Esophagus squamous epithelium (tissue), 5 donors: Measurements from ENCODE around the gene WDR1. TPM values are rescaled to one million over a fixed set of nuclear protein-coding genes. Genes with fewer than 3 reads are reported as not detected.

Experiments
- DNase-seq: peaks from one replicate; lab custom pipeline; 2025; lab: John Stamatoyannopoulos, UW
- H3K27ac ChIP-seq, 4 donors: fragments of 200-600 bp; sonication (generic); one replicate each; pipeline ENCODE4 v1.5.1; 2016 to 2019; ENCODE audit warnings: mild to moderate bottlenecking in 1 of 4
- H3K27me3 ChIP-seq, 4 donors: fragments of 200-600 bp; sonication (generic); 1 replicate in 3 of 4; 2 replicates in 1 of 4; pipeline versions ENCODE4 v1.5.1 to v1.6.0; 2017 to 2021; ENCODE audit warnings: antibody characterized with exemption in 1 of 4
- H3K36me3 ChIP-seq, 3 donors: fragments of 200-600 bp; sonication (generic); one replicate each; pipeline ENCODE4 v1.5.1; 2016 to 2019
- H3K4me1 ChIP-seq, 3 donors: fragments of 200-600 bp; sonication (generic); one replicate each; pipeline ENCODE4 v1.5.1; 2017 to 2019
- H3K4me3 ChIP-seq, 4 donors: fragments of 200-600 bp; sonication (generic); 1 replicate in 3 of 4; 2 replicates in 1 of 4; pipeline ENCODE4 v1.5.1; 2016 to 2019; ENCODE audit warnings: mild to moderate bottlenecking in 2 of 4, moderate library complexity in 1 of 4
- H3K9me3 ChIP-seq, 3 donors: fragments of 200-600 bp; sonication (generic); one replicate each; pipeline ENCODE4 v1.5.1; 2016 to 2019
- POLR2A ChIP-seq, 4 donors: fragments of 450-650 bp; IDR thresholded peaks; one replicate each; pipeline ENCODE4 v1.6.1; 2017; ENCODE audit warnings: antibody characterized with exemption in 4 of 4, mild to moderate bottlenecking in 4 of 4, moderate library complexity in 3 of 4
- WGBS, 2 donors: methylation state at CpG; one replicate each; pipeline ENCODE4 v1.1.5; 2018; 5-methylcytosine and 5-hydroxymethylcytosine counted together
- intact Hi-C: fragments of 100-400 bp; cut with DNase I; formaldehyde crosslinking; loops from one replicate; pipeline ENCODE4 v1.15.0; 2022
- total RNA-seq, 4 donors: library from RNA; depleted of rRNA; stranded (reverse); fragments of >200 nt; gene quantifications; one replicate each; pipeline ENCODE4 v1.1.0, GENCODE V29; 2016
- TF ChIP-seq, protein P1 (sequence below), 6 experiments: fragments of 450-650 bp in 4 of 6; fragments of 200-600 bp in 2 of 6; sonication (generic) in 2 of 6; IDR thresholded peaks; one replicate each; pipeline ENCODE4 v1.5.1; 2016 to 2019; ENCODE audit warnings: antibody characterized with exemption in 6 of 6, mild to moderate bottlenecking in 4 of 6, moderate library complexity in 4 of 6
- donor health status: DM: yes; HTN: yes; CAD: no.

The WDR1 gene
- total RNA-seq, 4 donors from 2014 or later = 131 to 203 (median 171) TPM

DNA sequence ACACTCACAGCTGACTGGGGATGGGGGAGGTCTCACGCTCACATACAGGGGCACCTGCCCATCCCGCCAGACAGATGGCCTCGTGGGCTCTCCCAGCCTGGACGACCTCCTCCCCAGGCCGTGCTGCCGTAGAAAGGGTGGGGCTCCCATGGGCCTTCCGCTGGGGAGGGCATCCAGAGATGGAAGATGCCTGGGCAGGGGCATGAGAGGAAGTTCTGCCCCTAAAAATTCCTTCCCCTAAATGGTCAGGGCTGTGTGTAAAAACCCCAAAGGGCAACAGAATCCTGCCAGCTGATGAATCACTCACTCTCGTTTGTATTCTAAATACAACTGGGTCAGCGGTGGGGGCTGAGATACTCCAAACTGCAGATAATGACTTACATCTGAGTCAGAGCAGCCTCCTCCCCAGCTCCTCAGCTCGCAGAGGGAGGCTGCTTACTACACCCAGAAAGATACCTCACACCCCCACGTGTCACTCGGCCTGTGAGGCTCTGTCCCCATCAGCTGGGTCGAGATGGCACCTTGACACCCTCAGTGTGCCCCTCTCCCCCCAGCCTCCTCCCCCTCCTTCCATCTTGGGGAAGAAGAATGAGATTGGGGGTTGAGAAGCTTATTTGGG lies 10.1 kb downstream of the WDR1 start:
- Histone ChIP-seq H3K36me3 (peaks cover 5 to 61% (median 8%) of the 10 kb centered on the region in 3 donors), H3K4me1 (peaks cover 85 to 100% (median 96%) of the 10 kb centered on the region in 3 donors)
- 0 to 11% methylated on average over 1 to 7 of the region's 13 CpGs for WGBS, 2 donors

DNA sequence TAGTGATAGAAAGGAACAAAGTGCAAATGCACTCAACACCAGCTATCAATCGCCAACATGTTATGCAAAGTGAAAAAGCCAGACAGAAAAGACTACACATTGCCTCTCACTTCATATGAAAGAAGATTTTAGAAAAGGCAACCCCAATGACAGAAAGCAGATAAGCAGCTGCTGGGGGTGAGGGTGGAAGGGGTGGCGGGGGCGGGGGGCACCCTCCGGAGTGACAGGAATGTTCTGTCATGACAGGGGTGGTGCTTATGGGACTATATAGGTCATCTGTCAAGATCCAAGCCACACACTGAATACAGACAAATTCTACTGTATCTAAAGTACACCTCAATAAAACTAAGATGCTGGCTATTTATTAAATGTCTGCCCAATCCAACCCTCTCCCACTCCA lies 10.7 kb downstream of the WDR1 start:
- intact Hi-C loops = no loop called here
- Histone ChIP-seq H3K27me3 (no peaks in the 10 kb centered on the region), H3K4me3 (peak overlapping the region in 2 of 4 donors; percentile 17 to 49), H3K36me3 (peaks cover 4 to 61% (median 8%) of the 10 kb centered on the region in 3 donors), H3K27ac (peak overlapping the region; percentile 69 to 93 (median 88)), H3K4me1 (peaks cover 86 to 100% (median 96%) of the 10 kb centered on the region in 3 donors), H3K9me3 (no peaks in the 10 kb centered on the region)
- no peak for DNase-seq
- no peak for TF ChIP-seq POLR2A (IDR thresholded peaks at IDR 0.05)
- TF ChIP-seq, protein P1, sequence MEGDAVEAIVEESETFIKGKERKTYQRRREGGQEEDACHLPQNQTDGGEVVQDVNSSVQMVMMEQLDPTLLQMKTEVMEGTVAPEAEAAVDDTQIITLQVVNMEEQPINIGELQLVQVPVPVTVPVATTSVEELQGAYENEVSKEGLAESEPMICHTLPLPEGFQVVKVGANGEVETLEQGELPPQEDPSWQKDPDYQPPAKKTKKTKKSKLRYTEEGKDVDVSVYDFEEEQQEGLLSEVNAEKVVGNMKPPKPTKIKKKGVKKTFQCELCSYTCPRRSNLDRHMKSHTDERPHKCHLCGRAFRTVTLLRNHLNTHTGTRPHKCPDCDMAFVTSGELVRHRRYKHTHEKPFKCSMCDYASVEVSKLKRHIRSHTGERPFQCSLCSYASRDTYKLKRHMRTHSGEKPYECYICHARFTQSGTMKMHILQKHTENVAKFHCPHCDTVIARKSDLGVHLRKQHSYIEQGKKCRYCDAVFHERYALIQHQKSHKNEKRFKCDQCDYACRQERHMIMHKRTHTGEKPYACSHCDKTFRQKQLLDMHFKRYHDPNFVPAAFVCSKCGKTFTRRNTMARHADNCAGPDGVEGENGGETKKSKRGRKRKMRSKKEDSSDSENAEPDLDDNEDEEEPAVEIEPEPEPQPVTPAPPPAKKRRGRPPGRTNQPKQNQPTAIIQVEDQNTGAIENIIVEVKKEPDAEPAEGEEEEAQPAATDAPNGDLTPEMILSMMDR (IDR thresholded peaks at IDR 0.05) = no peak
- WGBS, 2 donors = 78% methylated on average over 4 of the region's 4 CpGs

More for the DNA sequence above, 10.1 kb downstream of the WDR1 start:
- intact Hi-C loops = no loop called here
- no peaks in the 10 kb centered on the region for H3K27me3 ChIP-seq
- H3K9me3 ChIP-seq = no peaks in the 10 kb centered on the region
- peak overlapping the region in 2 of 4 donors; percentile 17 to 49 for H3K4me3 ChIP-seq
- no peak for DNase-seq
- peak overlapping the region; percentile 69 to 93 (median 88) for H3K27ac ChIP-seq
- TF ChIP-seq, protein P1 (IDR thresholded peaks at IDR 0.05) = no peak
- peak in 1 of 4 donors; percentile 5 for TF ChIP-seq POLR2A (IDR thresholded peaks at IDR 0.05)

DNA sequence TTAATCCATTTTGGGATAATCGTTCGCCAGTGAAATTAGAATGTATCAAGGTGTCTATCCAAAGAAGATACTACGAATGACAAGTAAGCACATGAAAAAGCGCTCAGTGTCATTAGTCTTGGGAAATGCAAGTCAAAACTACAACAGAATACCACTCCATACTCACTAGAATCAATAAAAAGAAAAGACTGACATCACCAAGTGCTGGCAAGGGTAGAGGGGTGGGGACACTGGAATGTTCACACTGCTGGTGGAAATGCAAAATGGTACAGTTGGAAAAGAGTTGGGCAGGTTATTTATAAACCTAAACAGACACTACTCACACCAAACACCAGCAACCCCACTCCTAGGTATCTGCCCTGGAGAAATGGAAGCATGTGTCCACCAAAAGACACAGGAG lies 11.2 kb downstream of the WDR1 start:
- Histone ChIP-seq H3K27ac (peak overlapping the region; percentile 69 to 93 (median 88)), H3K36me3 (peaks cover 4 to 61% (median 8%) of the 10 kb centered on the region in 3 donors), H3K9me3 (no peaks in the 10 kb centered on the region), H3K27me3 (no peaks in the 10 kb centered on the region), H3K4me3 (peak overlapping the region in 1 of 4 donors; percentile 15), H3K4me1 (peaks cover 91 to 100% (median 98%) of the 10 kb centered on the region in 3 donors)
- TF ChIP-seq, protein P1 (IDR thresholded peaks at IDR 0.05) = no peak
- TF ChIP-seq POLR2A (IDR thresholded peaks at IDR 0.05) = no peak
- 32 to 41% methylated on average over 4 of the region's 4 CpGs for WGBS, 2 donors
- intact Hi-C loops = no loop called here
- DNase-seq = no peak

DNA sequence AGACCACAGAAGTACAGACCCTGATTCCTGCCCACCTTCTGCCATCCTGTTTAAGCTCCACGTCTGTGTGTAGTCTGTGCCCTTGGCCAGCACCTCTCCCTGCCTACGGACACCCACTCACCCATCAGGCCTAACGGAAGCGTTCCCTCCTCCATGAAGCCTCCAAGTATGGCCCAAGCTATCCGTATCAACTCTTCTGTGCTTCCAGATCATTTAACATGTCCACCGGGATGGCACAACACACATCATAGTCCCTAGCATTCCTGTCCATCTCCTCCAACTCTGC lies 11.7 kb downstream of the WDR1 start:
- WGBS, 2 donors = 68 to 70% methylated on average over 6 of the region's 6 CpGs
- TF ChIP-seq, protein P1 (IDR thresholded peaks at IDR 0.05) = no peak
- TF ChIP-seq POLR2A (IDR thresholded peaks at IDR 0.05) = no peak
- no peaks in the 10 kb centered on the region for H3K9me3 ChIP-seq
- no peak for DNase-seq
- H3K4me1 ChIP-seq = peaks cover 92 to 100% (median 98%) of the 10 kb centered on the region in 3 donors
- intact Hi-C loops = no loop called here
- peak overlapping the region; percentile 56 to 93 (median 88) for H3K27ac ChIP-seq
- H3K27me3 ChIP-seq = no peaks in the 10 kb centered on the region
- peak overlapping the region in 2 of 4 donors; percentile 2 to 38 for H3K4me3 ChIP-seq
- peaks cover 5 to 61% (median 7%) of the 10 kb centered on the region in 3 donors for H3K36me3 ChIP-seq

DNA sequence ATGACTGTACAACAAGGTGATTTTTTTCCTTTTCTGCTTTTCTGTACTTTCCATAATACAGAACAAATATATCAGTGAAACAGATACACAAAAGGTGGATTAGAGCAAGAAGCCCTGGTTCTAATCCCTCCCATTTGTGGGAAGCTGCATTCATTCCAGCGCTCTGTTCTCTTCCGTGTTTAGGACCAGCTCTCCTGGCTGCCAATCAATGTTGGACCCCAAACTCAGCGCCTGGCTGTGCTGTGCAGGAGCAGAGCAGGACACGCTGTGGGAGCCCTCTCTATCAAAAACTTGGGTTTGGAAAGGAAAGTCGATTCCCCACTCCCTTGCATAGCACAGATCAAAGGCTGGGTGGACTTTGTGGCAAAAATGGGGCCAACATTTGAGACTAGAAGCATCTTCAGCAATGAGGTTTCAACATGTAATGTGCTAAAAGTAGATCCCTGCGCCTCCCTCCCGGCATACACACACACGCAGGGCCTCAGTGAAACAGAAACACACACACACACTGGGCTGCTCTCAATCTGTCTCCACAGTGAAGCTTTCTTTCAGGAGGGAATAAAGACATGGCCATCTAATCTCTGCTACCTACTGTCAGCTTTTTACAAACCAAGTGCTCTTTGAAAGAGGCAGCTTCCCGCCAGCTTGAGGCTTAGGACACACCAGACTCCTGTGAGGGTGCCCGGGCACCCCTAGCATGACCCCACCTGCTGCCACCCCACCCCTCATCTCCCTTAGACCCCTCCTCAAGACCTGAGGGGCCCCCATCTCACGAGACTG lies 12.2 kb downstream of the WDR1 start:
- peaks cover 86 to 100% (median 94%) of the 10 kb centered on the region in 3 donors for H3K4me1 ChIP-seq
- H3K27ac ChIP-seq = peak overlapping the region; percentile 56 to 93 (median 88)
- H3K27me3 ChIP-seq = no peaks in the 10 kb centered on the region
- no peaks in the 10 kb centered on the region for H3K9me3 ChIP-seq
- TF ChIP-seq POLR2A (IDR thresholded peaks at IDR 0.05) = no peak
- TF ChIP-seq, protein P1 (IDR thresholded peaks at IDR 0.05) = no peak
- H3K36me3 ChIP-seq = peaks cover 3 to 61% (median 12%) of the 10 kb centered on the region in 3 donors
- peak overlapping the region in 2 of 4 donors; percentile 2 to 38 for H3K4me3 ChIP-seq
- 40 to 46% methylated on average over 9 of the region's 11 CpGs for WGBS, 2 donors
- intact Hi-C loops = no loop called here
- DNase-seq = no peak
